Skin of body (tissue), 2 donors: ENCODE results near the gene RPS21. TPM values are rescaled to one million over a fixed set of nuclear protein-coding genes. Genes with fewer than 3 reads are reported as not detected.
A peak's percentile ranks its signal among the peaks of the same experiment; 100 is the strongest.

Experiments
- DNase-seq: peaks from one replicate; lab custom pipeline; 2025; lab: John Stamatoyannopoulos, UW
- total RNA-seq: library from RNA; depleted of rRNA; stranded (reverse); fragments of >200 nt; gene quantifications from one replicate; pipeline ENCODE4 v1.2.3, GENCODE V29; 2014

The RPS21 gene
- total RNA-seq, 1 donor from 2014 or later, result 742 TPM

GRCh38 chr20:62395311-62396242 lies 8.7 kb downstream of the RPS21 start:
- DNase-seq, result no peak

GRCh38 chr20:62396367-62397239 lies 9.7 kb downstream of the RPS21 start:
- DNase-seq, result no peak

GRCh38 chr20:62398120-62398821 lies 11.4 kb downstream of the RPS21 start:
- no peak for DNase-seq

GRCh38 chr20:62400021-62400420 lies 13.1 kb downstream of the RPS21 start:
- no peak for DNase-seq

- DNase-seq, result no peak
Measured at GRCh38 chr20:62400541-62400940, 13.6 kb downstream of the RPS21 start.

- DNase-seq, result no peak
Measured at GRCh38 chr20:62401331-62401779, 14.5 kb downstream of the RPS21 start.

GRCh38 chr20:62402456-62403150 lies 15.7 kb downstream of the RPS21 start:
- no peak for DNase-seq

GRCh38 chr20:62403331-62403730 lies 16.4 kb downstream of the RPS21 start:
- no peak for DNase-seq

- no peak for DNase-seq
Measured at GRCh38 chr20:62404112-62404665, 17.3 kb downstream of the RPS21 start.

- no peak for DNase-seq
Measured at GRCh38 chr20:62404761-62405107, 17.8 kb downstream of the RPS21 start.

GRCh38 chr20:62405108-62405980 lies 18.4 kb downstream of the RPS21 start:
- no peak for DNase-seq

- DNase-seq, result no peak
Measured at GRCh38 chr20:62405981-62406513, 19.1 kb downstream of the RPS21 start.

- no peak for DNase-seq
Measured at GRCh38 chr20:62406635-62407176, 19.8 kb downstream of the RPS21 start.

GRCh38 chr20:62407221-62407992 lies 20.5 kb downstream of the RPS21 start, which contains the start of gene CABLES2:
Gene CABLES2, minus strand, starts transcription at chr20:62407285. Its CDS starts 9 bp downstream, at chr20:62407276.
- DNase-seq, result peak; percentile 90

GRCh38 chr20:62408055-62408454 lies 21.2 kb downstream of the RPS21 start:
- no peak for DNase-seq

GRCh38 chr20:62408640-62409039 lies 21.7 kb downstream of the RPS21 start:
- no peak for DNase-seq

- no peak for DNase-seq
Measured at GRCh38 chr20:62409086-62409853, 22.4 kb downstream of the RPS21 start.
